ENCODE results near the gene MSH6.

DNA sequence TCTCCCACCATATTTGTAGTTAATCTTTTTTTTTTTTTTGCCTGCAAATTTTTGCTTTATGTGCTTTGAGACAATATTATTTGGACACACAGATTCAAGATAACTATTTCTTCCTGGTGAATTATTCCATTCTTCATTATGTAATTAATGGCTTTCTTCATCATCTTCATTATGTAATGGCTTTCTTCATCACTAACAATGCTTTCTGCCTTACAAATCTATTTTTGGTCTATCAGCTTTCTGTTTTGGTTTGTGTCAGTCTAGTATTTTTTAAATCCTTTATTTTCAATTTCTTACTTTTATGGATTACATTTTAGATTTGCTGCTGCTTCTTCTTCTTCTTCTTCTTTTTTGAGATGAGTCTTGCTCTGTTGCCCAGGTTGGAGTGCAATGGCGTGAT is 60.5 kb downstream of the MSH6 start:
- no peak for TF ChIP-seq POLR2A (IDR thresholded peaks at IDR 0.05)
- TF ChIP-seq, protein P1, sequence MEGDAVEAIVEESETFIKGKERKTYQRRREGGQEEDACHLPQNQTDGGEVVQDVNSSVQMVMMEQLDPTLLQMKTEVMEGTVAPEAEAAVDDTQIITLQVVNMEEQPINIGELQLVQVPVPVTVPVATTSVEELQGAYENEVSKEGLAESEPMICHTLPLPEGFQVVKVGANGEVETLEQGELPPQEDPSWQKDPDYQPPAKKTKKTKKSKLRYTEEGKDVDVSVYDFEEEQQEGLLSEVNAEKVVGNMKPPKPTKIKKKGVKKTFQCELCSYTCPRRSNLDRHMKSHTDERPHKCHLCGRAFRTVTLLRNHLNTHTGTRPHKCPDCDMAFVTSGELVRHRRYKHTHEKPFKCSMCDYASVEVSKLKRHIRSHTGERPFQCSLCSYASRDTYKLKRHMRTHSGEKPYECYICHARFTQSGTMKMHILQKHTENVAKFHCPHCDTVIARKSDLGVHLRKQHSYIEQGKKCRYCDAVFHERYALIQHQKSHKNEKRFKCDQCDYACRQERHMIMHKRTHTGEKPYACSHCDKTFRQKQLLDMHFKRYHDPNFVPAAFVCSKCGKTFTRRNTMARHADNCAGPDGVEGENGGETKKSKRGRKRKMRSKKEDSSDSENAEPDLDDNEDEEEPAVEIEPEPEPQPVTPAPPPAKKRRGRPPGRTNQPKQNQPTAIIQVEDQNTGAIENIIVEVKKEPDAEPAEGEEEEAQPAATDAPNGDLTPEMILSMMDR (IDR thresholded peaks at IDR 0.05 in 4 of 5, conservative IDR thresholded peaks at IDR 0.05 in 1 of 5): no peak

All from gastrocnemius medialis (tissue), 4 donors.